H1 (cell line): ENCODE results near the gene PPP1R13B. TPM values are rescaled to one million over a fixed set of nuclear protein-coding genes. Genes with fewer than 3 reads are reported as not detected.
A peak's percentile ranks its signal among the peaks of the same experiment; 100 is the strongest.

Experiments
- ATF2 ChIP-seq: IDR thresholded peaks from 2 replicates; pipeline ENCODE4 v1.6.1; 2012; ENCODE audit warnings: low read length, inconsistent platforms
- ATF3 ChIP-seq: IDR thresholded peaks from 2 replicates; pipeline ENCODE4 v1.6.1; 2011; ENCODE audit warnings: low read depth, mild to moderate bottlenecking, low read length; ENCODE audit not compliant: insufficient read depth
- CEBPB ChIP-seq: IDR thresholded peaks from 2 replicates; pipeline ENCODE4 v1.6.1; 2012; ENCODE audit warnings: low read depth, low read length
- EP300 ChIP-seq, 2 experiments: IDR thresholded peaks; 1 replicate in 1 of 2; 2 replicates in 1 of 2; pipeline ENCODE4 v1.6.1; 2011 to 2012; ENCODE audit warnings: low read depth in 2 of 2, low read length in 2 of 2, mild to moderate bottlenecking in 2 of 2, borderline replicate concordance in 1 of 2, inconsistent platforms in 1 of 2, moderate library complexity in 1 of 2
- JUN ChIP-seq: IDR thresholded peaks from 2 replicates; pipeline ENCODE4 v1.6.1; 2011; ENCODE audit warnings: low read depth, mild to moderate bottlenecking, improper control_type of control experiment, low read length
- KDM4A ChIP-seq: IDR thresholded peaks from one replicate; pipeline ENCODE4 v1.7.1; 2012; ENCODE audit warnings: low read depth, mild to moderate bottlenecking, moderate library complexity, low read length, inconsistent platforms; ENCODE audit not compliant: severe bottlenecking
- POU5F1 ChIP-seq: IDR thresholded peaks from 2 replicates; pipeline ENCODE4 v1.6.1; 2011; ENCODE audit warnings: low read depth, mild to moderate bottlenecking, low read length, moderate library complexity
- RXRA ChIP-seq: IDR thresholded peaks from 2 replicates; pipeline ENCODE4 v1.6.1; 2011; ENCODE audit warnings: low read depth, mild to moderate bottlenecking, low read length, moderate library complexity; ENCODE audit not compliant: insufficient read depth
- SIN3A ChIP-seq, 2 experiments: IDR thresholded peaks in 1 of 2; conservative IDR thresholded peaks in 1 of 2; 2 replicates each; pipeline ENCODE4 v1.6.1; 2011 to 2012; ENCODE audit warnings: low read length in 2 of 2, improper control_type of control experiment in 1 of 2, low read depth in 1 of 2, mild to moderate bottlenecking in 1 of 2
- SUZ12 ChIP-seq: fragments of 200-600 bp; sonication (generic); IDR thresholded peaks from 2 replicates; pipeline ENCODE4 v1.6.1; 2012; ENCODE audit warnings: mild to moderate bottlenecking, inconsistent platforms, low read length, moderate library complexity, mixed read lengths
- TEAD4 ChIP-seq: IDR thresholded peaks from 2 replicates; pipeline ENCODE4 v1.6.1; 2012; ENCODE audit warnings: low read depth, low read length, inconsistent platforms, mixed read lengths
- USF2 ChIP-seq: IDR thresholded peaks from 2 replicates; pipeline ENCODE4 v1.6.1; 2011; ENCODE audit warnings: low read length, improper control_type of control experiment
- polyA plus RNA-seq, 7 experiments: library from polyadenylated mRNA; depleted of rRNA in 3 of 7; stranded (reverse) in 5 of 7; unstranded in 2 of 7; fragments of >200 nt in 5 of 7; fragments of 200-250 nt in 2 of 7; gene quantifications; 1 replicate in 5 of 7; 2 replicates in 1 of 7; 4 replicates in 1 of 7; pipeline versions ENCODE4 v1.2.1 to v1.2.3, GENCODE V29; 2011 to 2013; ENCODE audit warnings: missing spikeins in 2 of 7, mixed read lengths in 2 of 7
- total RNA-seq: library from RNA; stranded (reverse); fragmentation: NEBNext Ultra II Directional; extraction: Animal tissue kit (Norgen Biotek cat#: 25700); gene quantifications from 2 replicates; pipeline ENCODE4 v1.2.1, GENCODE V29; 2021

Gene PPP1R13B
- total and polyA plus RNA-seq, 2 of the 8 experiments (the other 6 are each of a cell fraction or from before 2014, with no cell fraction given): 2.6 to 8.9 TPM

GRCh38 chr14:103801459-103801858, 45.9 kb downstream of the PPP1R13B start (continued):
- TF ChIP-seq ATF2 (no peak), JUN (no peak), SIN3A (conservative IDR thresholded peaks at IDR 0.05 in 1 of 2, IDR thresholded peaks at IDR 0.05 in 1 of 2; ENCODE audit: low read depth in 1 of 2, low read length in 2 of 2) (no peak), ATF3 (0 out of 2 replicates have a peak, but pooled peaks have one; percentile 36), SUZ12 (no peak), RXRA (no peak), KDM4A (no peak), EP300 (IDR thresholded peaks at IDR 0.05; ENCODE audit: borderline replicate concordance in 1 of 2, low read depth in 2 of 2, low read length in 2 of 2) (no peak), TEAD4 (no peak), CEBPB (peak; percentile 87), USF2 (no peak), POU5F1 (no peak)
